ENCODE data around the gene EVC2.

DNA sequence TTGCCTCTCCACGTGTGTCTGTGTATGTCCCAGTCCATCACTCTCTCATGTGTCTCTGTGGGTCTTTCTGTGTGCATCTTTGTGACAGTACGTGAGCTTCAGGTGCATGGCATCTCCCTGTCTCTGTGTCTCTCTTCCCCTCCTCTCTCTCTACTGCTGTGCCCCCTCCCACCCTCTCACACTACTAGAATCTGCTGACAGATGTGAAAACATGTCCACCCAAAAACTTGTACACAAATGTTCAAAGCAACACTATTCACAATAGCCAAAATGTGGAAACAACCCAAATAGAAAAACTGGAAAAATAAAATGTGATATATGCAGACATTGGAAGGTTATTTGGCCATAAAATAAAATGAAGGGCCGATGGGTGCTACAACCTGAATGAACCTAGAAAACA lies 12.6 kb upstream of the EVC2 start:
- TF ChIP-seq POLR2AphosphoS5 (IDR thresholded peaks at IDR 0.05; ENCODE audit: low read depth, low read length) (no peak), EHMT2 (IDR thresholded peaks at IDR 0.05; ENCODE audit: borderline replicate concordance, low read depth, low read length) (no peak), SP1 (IDR thresholded peaks at IDR 0.05) (no peak), SP1 (CRISPR knock-in tag; IDR thresholded peaks at IDR 0.05) (no peak), ZBTB7A (CRISPR knock-in tag; IDR thresholded peaks at IDR 0.05) (no peak), EP300 (IDR thresholded peaks at IDR 0.05; ENCODE audit: low read depth in 2 of 2, low read length in 2 of 2) (no peak), EP300 (CRISPR knock-in tag; IDR thresholded peaks at IDR 0.05; ENCODE audit: borderline replicate concordance) (no peak), ZNF790 (CRISPR knock-in tag; IDR thresholded peaks at IDR 0.05; ENCODE audit: borderline replicate concordance) (no peak)
- TF ChIP-seq, protein P1, sequence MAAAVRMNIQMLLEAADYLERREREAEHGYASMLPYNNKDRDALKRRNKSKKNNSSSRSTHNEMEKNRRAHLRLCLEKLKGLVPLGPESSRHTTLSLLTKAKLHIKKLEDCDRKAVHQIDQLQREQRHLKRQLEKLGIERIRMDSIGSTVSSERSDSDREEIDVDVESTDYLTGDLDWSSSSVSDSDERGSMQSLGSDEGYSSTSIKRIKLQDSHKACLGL (CRISPR knock-in tag; IDR thresholded peaks at IDR 0.05) = no peak
- TF ChIP-seq, protein P2, sequence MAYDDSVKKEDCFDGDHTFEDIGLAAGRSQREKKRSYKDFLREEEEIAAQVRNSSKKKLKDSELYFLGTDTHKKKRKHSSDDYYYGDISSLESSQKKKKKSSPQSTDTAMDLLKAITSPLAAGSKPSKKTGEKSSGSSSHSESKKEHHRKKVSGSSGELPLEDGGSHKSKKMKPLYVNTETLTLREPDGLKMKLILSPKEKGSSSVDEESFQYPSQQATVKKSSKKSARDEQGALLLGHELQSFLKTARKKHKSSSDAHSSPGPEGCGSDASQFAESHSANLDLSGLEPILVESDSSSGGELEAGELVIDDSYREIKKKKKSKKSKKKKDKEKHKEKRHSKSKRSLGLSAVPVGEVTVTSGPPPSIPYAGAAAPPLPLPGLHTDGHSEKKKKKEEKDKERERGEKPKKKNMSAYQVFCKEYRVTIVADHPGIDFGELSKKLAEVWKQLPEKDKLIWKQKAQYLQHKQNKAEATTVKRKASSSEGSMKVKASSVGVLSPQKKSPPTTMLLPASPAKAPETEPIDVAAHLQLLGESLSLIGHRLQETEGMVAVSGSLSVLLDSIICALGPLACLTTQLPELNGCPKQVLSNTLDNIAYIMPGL (CRISPR knock-in tag; IDR thresholded peaks at IDR 0.05; ENCODE audit: borderline replicate concordance in 1 of 2, low read depth in 1 of 2) = no peak
